ENCODE results near the gene PPM1N. TPM values are rescaled to one million over a fixed set of nuclear protein-coding genes. Genes with fewer than 3 reads are reported as not detected.

PPM1N gene
- total and polyA plus RNA-seq, 2 of the 13 experiments (the other 11 are each of a cell fraction or from before 2014, with no cell fraction given): 0.31 to 1.8 TPM

DNA sequence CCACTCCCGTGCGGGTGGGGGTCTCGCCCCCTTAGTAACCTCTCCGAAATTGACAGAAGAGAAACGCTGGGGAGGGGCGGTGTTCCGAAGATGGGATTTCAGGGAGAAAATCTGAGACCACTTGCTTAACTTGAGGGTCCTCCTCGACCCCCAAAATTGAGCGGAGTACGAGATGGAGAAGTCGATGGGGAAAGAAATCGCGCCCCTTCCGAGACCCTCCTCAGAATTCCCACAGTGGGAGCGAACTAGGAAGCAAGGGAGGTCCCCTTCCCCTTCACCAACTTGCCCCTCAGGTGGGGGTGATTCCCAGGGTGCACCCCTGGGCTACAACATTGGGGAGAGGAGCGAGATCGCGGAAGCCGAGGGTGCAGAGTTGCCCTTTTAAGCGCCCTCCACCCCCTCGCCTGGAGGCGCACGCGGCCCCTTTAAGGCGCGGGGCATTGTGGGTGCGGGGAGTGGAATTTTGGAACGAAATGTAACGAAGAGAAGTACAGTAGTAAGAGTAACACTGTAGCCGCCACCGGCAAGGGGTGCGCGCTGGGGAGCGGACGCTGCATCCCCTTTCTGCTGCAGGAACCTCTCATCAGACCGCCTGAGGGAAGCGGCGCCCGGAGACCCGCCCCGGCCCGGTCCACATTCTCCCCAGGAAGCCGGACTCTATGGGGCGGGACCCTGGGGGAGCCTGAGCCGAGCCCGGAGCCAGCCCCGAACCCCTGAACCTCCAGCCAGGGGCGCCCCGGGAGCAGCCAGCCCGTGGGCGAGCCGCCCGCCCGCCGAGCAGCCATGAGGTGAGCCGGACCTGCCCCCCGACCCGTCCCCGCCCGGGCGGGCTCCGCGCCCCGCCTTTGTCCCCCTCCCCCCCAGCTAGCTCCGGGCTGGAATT is 9.0 kb downstream of the PPM1N start, which contains the start of gene VASP (continued):
- TF ChIP-seq ZMYM4 (CRISPR knock-in tag; IDR thresholded peaks at IDR 0.05): 0 out of 2 replicates have a peak, but pooled peaks have one; percentile 29
- TF ChIP-seq ATF7 (IDR thresholded peaks at IDR 0.05): no peak
- TF ChIP-seq ATF7 (CRISPR knock-in tag; IDR thresholded peaks at IDR 0.05): no peak
- peak; percentile 64; the same call in 1 of the 2 replicates for TF ChIP-seq BORCS8-MEF2B (CRISPR knock-in tag; IDR thresholded peaks at IDR 0.05)
- TF ChIP-seq ZNF572 (CRISPR knock-in tag; IDR thresholded peaks at IDR 0.05): no peak
- no peak for TF ChIP-seq ZNF781 (CRISPR knock-in tag; IDR thresholded peaks at IDR 0.05; ENCODE audit: borderline replicate concordance, not compliant biosample characterization)
- no peak for TF ChIP-seq KLF13 (CRISPR knock-in tag; IDR thresholded peaks at IDR 0.05)
- no peak for TF ChIP-seq SNAPC4 (CRISPR knock-in tag; IDR thresholded peaks at IDR 0.05)
- TF ChIP-seq SNAPC2 (CRISPR knock-in tag; IDR thresholded peaks at IDR 0.05): 0 out of 2 replicates have a peak, but pooled peaks have one; percentile 47
- TF ChIP-seq CENPT (CRISPR knock-in tag; IDR thresholded peaks at IDR 0.05; ENCODE audit: low read depth): no peak
- 0 out of 2 replicates have a peak, but pooled peaks have one; percentile 25 for TF ChIP-seq ZNF816 (CRISPR knock-in tag; IDR thresholded peaks at IDR 0.05; ENCODE audit: borderline replicate concordance)
- TF ChIP-seq CEBPB (IDR thresholded peaks at IDR 0.05; ENCODE audit: borderline replicate concordance, low read depth, low read length): no peak
- no peak for TF ChIP-seq TFE3 (CRISPR knock-in tag; IDR thresholded peaks at IDR 0.05)
- no peak for TF ChIP-seq KLF6 (CRISPR knock-in tag; IDR thresholded peaks at IDR 0.05)
- TF ChIP-seq, protein P1, sequence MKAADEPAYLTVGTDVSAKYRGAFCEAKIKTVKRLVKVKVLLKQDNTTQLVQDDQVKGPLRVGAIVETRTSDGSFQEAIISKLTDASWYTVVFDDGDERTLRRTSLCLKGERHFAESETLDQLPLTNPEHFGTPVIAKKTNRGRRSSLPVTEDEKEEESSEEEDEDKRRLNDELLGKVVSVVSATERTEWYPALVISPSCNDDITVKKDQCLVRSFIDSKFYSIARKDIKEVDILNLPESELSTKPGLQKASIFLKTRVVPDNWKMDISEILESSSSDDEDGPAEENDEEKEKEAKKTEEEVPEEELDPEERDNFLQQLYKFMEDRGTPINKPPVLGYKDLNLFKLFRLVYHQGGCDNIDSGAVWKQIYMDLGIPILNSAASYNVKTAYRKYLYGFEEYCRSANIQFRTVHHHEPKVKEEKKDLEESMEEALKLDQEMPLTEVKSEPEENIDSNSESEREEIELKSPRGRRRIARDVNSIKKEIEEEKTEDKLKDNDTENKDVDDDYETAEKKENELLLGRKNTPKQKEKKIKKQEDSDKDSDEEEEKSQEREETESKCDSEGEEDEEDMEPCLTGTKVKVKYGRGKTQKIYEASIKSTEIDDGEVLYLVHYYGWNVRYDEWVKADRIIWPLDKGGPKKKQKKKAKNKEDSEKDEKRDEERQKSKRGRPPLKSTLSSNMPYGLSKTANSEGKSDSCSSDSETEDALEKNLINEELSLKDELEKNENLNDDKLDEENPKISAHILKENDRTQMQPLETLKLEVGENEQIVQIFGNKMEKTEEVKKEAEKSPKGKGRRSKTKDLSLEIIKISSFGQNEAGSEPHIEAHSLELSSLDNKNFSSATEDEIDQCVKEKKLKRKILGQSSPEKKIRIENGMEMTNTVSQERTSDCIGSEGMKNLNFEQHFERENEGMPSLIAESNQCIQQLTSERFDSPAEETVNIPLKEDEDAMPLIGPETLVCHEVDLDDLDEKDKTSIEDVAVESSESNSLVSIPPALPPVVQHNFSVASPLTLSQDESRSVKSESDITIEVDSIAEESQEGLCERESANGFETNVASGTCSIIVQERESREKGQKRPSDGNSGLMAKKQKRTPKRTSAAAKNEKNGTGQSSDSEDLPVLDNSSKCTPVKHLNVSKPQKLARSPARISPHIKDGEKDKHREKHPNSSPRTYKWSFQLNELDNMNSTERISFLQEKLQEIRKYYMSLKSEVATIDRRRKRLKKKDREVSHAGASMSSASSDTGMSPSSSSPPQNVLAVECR (CRISPR knock-in tag; IDR thresholded peaks at IDR 0.05; ENCODE audit: borderline replicate concordance): no peak; the same call in 1 of the 2 replicates
